Neural progenitor cell (in vitro differentiated cells): ENCODE data around the gene GPR101.
A peak's percentile ranks its signal among the peaks of the same experiment; 100 is the strongest.

Experiments used
- EZH2 ChIP-seq: fragments of 200-600 bp; sonication (generic); IDR thresholded peaks from 2 replicates; pipeline ENCODE4 v1.6.1; 2017; ENCODE audit warnings: antibody characterized with exemption, mild to moderate bottlenecking, moderate library complexity
- EZH2phosphoT487 ChIP-seq: fragments of 200-600 bp; sonication (generic); IDR thresholded peaks from 2 replicates; pipeline ENCODE4 v1.6.1; 2017; ENCODE audit warnings: antibody characterized with exemption
- TF ChIP-seq, protein P1 (sequence below): fragments of 200-600 bp; sonication (generic); IDR thresholded peaks from 2 replicates; pipeline ENCODE4 v1.5.1; 2017; ENCODE audit warnings: antibody characterized with exemption, mild to moderate bottlenecking

DNA sequence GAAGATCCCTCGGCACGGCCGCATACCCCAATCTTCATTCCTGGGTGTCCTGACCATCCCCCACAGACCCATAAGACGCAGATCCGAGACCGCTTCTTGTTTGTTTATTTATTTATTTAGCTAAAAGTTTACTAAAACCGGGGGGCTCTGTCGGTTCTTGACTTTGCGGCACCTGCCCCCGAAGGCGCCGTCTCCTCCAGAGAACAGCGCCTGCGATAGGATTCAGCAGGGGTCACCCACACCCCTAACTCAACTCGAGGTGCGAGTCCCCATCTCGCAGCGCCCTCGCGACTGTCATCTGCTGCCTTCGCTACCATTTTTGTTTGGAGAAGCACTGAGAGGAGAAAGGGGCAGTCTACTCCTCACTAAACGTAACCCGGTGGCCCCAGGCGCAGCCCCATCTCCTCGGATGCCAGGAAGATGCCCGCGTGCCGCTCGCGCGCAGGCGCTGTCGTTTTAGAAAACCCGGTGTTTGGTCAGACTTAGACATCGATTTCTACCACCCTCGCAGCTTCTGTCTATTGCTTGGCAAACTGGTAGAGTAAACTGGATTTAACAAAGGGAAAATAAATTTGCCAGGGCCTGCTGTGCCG is 18.9 kb upstream of the GPR101 start:
- TF ChIP-seq, protein P1, sequence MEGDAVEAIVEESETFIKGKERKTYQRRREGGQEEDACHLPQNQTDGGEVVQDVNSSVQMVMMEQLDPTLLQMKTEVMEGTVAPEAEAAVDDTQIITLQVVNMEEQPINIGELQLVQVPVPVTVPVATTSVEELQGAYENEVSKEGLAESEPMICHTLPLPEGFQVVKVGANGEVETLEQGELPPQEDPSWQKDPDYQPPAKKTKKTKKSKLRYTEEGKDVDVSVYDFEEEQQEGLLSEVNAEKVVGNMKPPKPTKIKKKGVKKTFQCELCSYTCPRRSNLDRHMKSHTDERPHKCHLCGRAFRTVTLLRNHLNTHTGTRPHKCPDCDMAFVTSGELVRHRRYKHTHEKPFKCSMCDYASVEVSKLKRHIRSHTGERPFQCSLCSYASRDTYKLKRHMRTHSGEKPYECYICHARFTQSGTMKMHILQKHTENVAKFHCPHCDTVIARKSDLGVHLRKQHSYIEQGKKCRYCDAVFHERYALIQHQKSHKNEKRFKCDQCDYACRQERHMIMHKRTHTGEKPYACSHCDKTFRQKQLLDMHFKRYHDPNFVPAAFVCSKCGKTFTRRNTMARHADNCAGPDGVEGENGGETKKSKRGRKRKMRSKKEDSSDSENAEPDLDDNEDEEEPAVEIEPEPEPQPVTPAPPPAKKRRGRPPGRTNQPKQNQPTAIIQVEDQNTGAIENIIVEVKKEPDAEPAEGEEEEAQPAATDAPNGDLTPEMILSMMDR: no peak
- TF ChIP-seq EZH2phosphoT487 (no peak), EZH2 (peak; percentile 35)
